HepG2 (cell line): ENCODE data around the gene CTAG1B. TPM values are rescaled to one million over a fixed set of nuclear protein-coding genes. Genes with fewer than 3 reads are reported as not detected.

Experiments
- ATAC-seq: fragments of 200-7000 bp; cut with Tn5 transposase; 3 replicates; pipeline ENCODE4 v1.9.1; 2020; ENCODE audit warnings: mild to moderate bottlenecking, moderate library complexity
- BruUV-seq: library from RNA; stranded (reverse); fragments of 400-500 nt; replicated peaks from 2 replicates; lab custom pipeline; 2021; lab: Mats Ljungman, UMichigan
- CTCF ChIA-PET: fragments of 300-600 bp; formaldehyde crosslinking; extraction: SDS; loops from one replicate; lab custom pipeline; 2021; ENCODE audit warnings: low total read pairs, inconsistent platforms, low intra/inter-chr PET ratio; lab: Yijun Ruan, JAX
- POLR2A ChIA-PET: fragments of 350-600 bp; sonication (Branson Sonifier 250); formaldehyde crosslinking; loops from one replicate; lab custom pipeline; 2020; ENCODE audit warnings: antibody characterized with exemption, inconsistent platforms; lab: Yijun Ruan, JAX
- DNase-seq: peaks from one replicate; pipeline ENCODE4 v3.0.0-alpha.2; 2015; ENCODE audit warnings: low spot score
- FAIRE-seq: peaks from 3 replicates; lab custom pipeline; 2011; peaks lifted over from hg19 to GRCh38; lab: Jason Lieb, UNC
- H2AFZ ChIP-seq: one replicate; pipeline ENCODE4 v1.6.1; 2011; ENCODE audit warnings: low read length, inconsistent platforms
- H3K27ac ChIP-seq: fragments of 300-600 bp; 3 replicates; pipeline ENCODE4 v1.8.0; 2011; ENCODE audit warnings: mixed run types, mild to moderate bottlenecking, mixed read lengths, low read length, inconsistent platforms; ENCODE audit not compliant: insufficient read depth; ENCODE audit errors: extremely low read length
- H3K27me3 ChIP-seq, 2 experiments: fragments of 200-600 bp in 1 of 2; 2 replicates in 1 of 2; 3 replicates in 1 of 2; pipeline versions ENCODE4 v1.6.0 to v1.8.0; 2011; ENCODE audit warnings: low read length in 2 of 2, mild to moderate bottlenecking in 2 of 2, moderate library complexity in 2 of 2, inconsistent platforms in 1 of 2; ENCODE audit not compliant: insufficient read depth in 2 of 2, control insufficient read depth in 1 of 2
- H3K36me3 ChIP-seq, 2 experiments: fragments of 200-600 bp in 1 of 2; replicated peaks in 1 of 2; 2 replicates in 1 of 2; 3 replicates in 1 of 2; pipeline versions ENCODE4 v1.5.1 to v1.8.0; 2011; ENCODE audit warnings: low read length in 2 of 2, inconsistent platforms in 1 of 2; ENCODE audit not compliant: insufficient read depth in 2 of 2, control insufficient read depth in 1 of 2
- H3K4me1 ChIP-seq: 2 replicates; pipeline ENCODE4 v1.5.1; 2012; ENCODE audit warnings: low read length, inconsistent platforms; ENCODE audit not compliant: insufficient read depth
- H3K4me2 ChIP-seq: 2 replicates; pipeline ENCODE4 v1.6.0; 2011; ENCODE audit warnings: low read depth, low read length, inconsistent platforms
- H3K4me3 ChIP-seq, 3 experiments: fragments of 200-600 bp in 1 of 3; sonication (generic), shearing (Covaris generic) in 1 of 3; replicated peaks in 1 of 3; 2 replicates each; pipeline ENCODE4 v1.5.1; 2011 to 2016; ENCODE audit warnings: low read length in 3 of 3, inconsistent platforms in 2 of 3, low read depth in 2 of 3, mild to moderate bottlenecking in 2 of 3, control low read depth in 1 of 3, mixed read lengths in 1 of 3; ENCODE audit not compliant: insufficient read depth in 1 of 3
- H3K79me2 ChIP-seq: one replicate; pipeline ENCODE4 v1.6.1; 2011; ENCODE audit warnings: low read length, inconsistent platforms; ENCODE audit not compliant: insufficient read depth
- H3K9ac ChIP-seq: 2 replicates; pipeline ENCODE4 v1.6.0; 2011; ENCODE audit warnings: mild to moderate bottlenecking, low read depth, low read length, inconsistent platforms; ENCODE audit not compliant: insufficient read depth
- H3K9me3 ChIP-seq: 2 replicates; pipeline ENCODE4 v1.5.1; 2012; ENCODE audit warnings: mild to moderate bottlenecking, low read length
- H4K20me1 ChIP-seq: 2 replicates; pipeline ENCODE4 v1.6.0; 2011; ENCODE audit warnings: inconsistent platforms, mild to moderate bottlenecking, low read length, moderate library complexity; ENCODE audit not compliant: insufficient read depth
- ATF2 ChIP-seq: sonication (generic); formaldehyde crosslinking; IDR thresholded peaks from 2 replicates; pipeline ENCODE4 v1.4.0; 2020; ENCODE audit warnings: missing genetic modification reagents
- ATF7 ChIP-seq, 2 experiments: fragments of 450-650 bp in 1 of 2; sonication (generic) in 1 of 2; formaldehyde crosslinking in 1 of 2; IDR thresholded peaks; 2 replicates each; pipeline versions ENCODE4 v1.4.0 to v1.6.1; 2016 to 2020; ENCODE audit warnings: antibody characterized with exemption in 1 of 2, mild to moderate bottlenecking in 1 of 2, missing genetic modification reagents in 1 of 2
- ATF7-NPFF ChIP-seq: sonication (generic); formaldehyde crosslinking; IDR thresholded peaks from 2 replicates; pipeline ENCODE4 v1.8.1; 2023; ENCODE audit warnings: mild to moderate bottlenecking, low read depth, missing genetic modification reagents, moderate library complexity
- DZIP1 ChIP-seq: sonication (generic); formaldehyde crosslinking; IDR thresholded peaks from 2 replicates; pipeline ENCODE4 v1.5.0; 2020; ENCODE audit warnings: mild to moderate bottlenecking, missing genetic modification reagents
- EED ChIP-seq: sonication (generic); formaldehyde crosslinking; IDR thresholded peaks from 2 replicates; pipeline ENCODE4 v1.5.0; 2020; ENCODE audit warnings: mild to moderate bottlenecking, missing genetic modification reagents
- FOXK1 ChIP-seq: sonication (generic); formaldehyde crosslinking; IDR thresholded peaks from 2 replicates; pipeline ENCODE4 v1.4.0; 2020; ENCODE audit warnings: low read depth, missing genetic modification reagents, borderline replicate concordance
- KLF6 ChIP-seq: IDR thresholded peaks from 2 replicates; pipeline ENCODE4 v1.8.0; 2016; ENCODE audit warnings: missing biosample characterization, missing genetic modification reagents
- SIN3A ChIP-seq: IDR thresholded peaks from 2 replicates; pipeline ENCODE4 v1.6.1; 2011; ENCODE audit warnings: low read depth, mild to moderate bottlenecking, control low read depth, low read length, borderline replicate concordance
- TGIF2 ChIP-seq: IDR thresholded peaks from 2 replicates; pipeline ENCODE4 v1.6.1; 2016; ENCODE audit warnings: control low read depth, missing compliant biosample characterization
- ZKSCAN8 ChIP-seq: IDR thresholded peaks from 2 replicates; pipeline ENCODE4 v1.6.1; 2016; ENCODE audit warnings: borderline replicate concordance, missing genetic modification reagents, missing compliant biosample characterization
- ZNF296 ChIP-seq: sonication (generic); formaldehyde crosslinking; conservative IDR thresholded peaks from 2 replicates; pipeline ENCODE4 v1.5.0; 2020; ENCODE audit warnings: mild to moderate bottlenecking, missing genetic modification reagents
- ZNF530 ChIP-seq: sonication (generic); formaldehyde crosslinking; IDR thresholded peaks from 2 replicates; pipeline ENCODE4 v1.5.0; 2020; ENCODE audit warnings: low read depth, mild to moderate bottlenecking, missing genetic modification reagents
- ZNF572 ChIP-seq: sonication (generic); formaldehyde crosslinking; IDR thresholded peaks from 2 replicates; pipeline ENCODE4 v1.5.1; 2020; ENCODE audit warnings: mild to moderate bottlenecking, missing genetic modification reagents
- ZNF740 ChIP-seq: sonication (generic); formaldehyde crosslinking; IDR thresholded peaks from 2 replicates; pipeline ENCODE4 v1.4.0; 2020; ENCODE audit warnings: missing genetic modification reagents
- ZNF841 ChIP-seq: sonication (generic); formaldehyde crosslinking; IDR thresholded peaks from 2 replicates; pipeline ENCODE4 v1.8.1; 2023; ENCODE audit warnings: missing genetic modification reagents, borderline replicate concordance
- WGBS: methylation state at CpG from one replicate; pipeline ENCODE4 v1.1.6; 2017; ENCODE audit warnings: low lambda C conversion rate; 5-methylcytosine and 5-hydroxymethylcytosine counted together
- in situ Hi-C: cut with HindIII; loops from 2 replicates; pipeline ENCODE4 v1.10.0; 2017; ENCODE audit warnings: low pct_unique_long_range_greater_than_20kb; ENCODE audit not compliant: extremely low pct_ligation_motif_present
- intact Hi-C: fragments of 100-400 bp; cut with micrococcal nuclease; formaldehyde crosslinking; loops from one replicate; pipeline ENCODE4 v1.10.0; 2022; ENCODE audit not compliant: unreplicated experiment
- polyA plus RNA-seq, 8 experiments: library from polyadenylated mRNA; depleted of rRNA in 3 of 8; stranded (reverse) in 7 of 8; unstranded in 1 of 8; fragments of >200 nt; fragmentation: Illumina TruSeq in 4 of 8; extraction: Trizol in 4 of 8; gene quantifications; 2 replicates each; pipeline versions ENCODE4 v1.2.1 to v1.2.3, GENCODE V29; 2011 to 2016; ENCODE audit warnings: low read depth in 4 of 8, missing spikeins in 1 of 8, mixed read lengths in 1 of 8; ENCODE audit not compliant: insufficient read depth in 1 of 8
- total RNA-seq, 5 experiments: library from RNA; depleted of rRNA; stranded (reverse); fragments of >200 nt; fragmentation: Illumina TruSeq; extraction: Trizol; gene quantifications; 2 replicates each; pipeline ENCODE4 v1.2.3, GENCODE V29; 2016; ENCODE audit warnings: low read depth in 1 of 5
- TF ChIP-seq, protein P1 (sequence below): sonication (generic); formaldehyde crosslinking; conservative IDR thresholded peaks from 2 replicates; pipeline ENCODE4 v1.8.1; 2023; ENCODE audit warnings: missing genetic modification reagents
- TF ChIP-seq, protein P2 (sequence below): sonication (generic); formaldehyde crosslinking; IDR thresholded peaks from 2 replicates; pipeline ENCODE4 v1.8.1; 2023; ENCODE audit warnings: mild to moderate bottlenecking, missing genetic modification reagents

CTAG1B gene
- total and polyA plus RNA-seq, 2 of the 13 experiments (the other 11 are each of a cell fraction or from before 2014, with no cell fraction given): not detected

GRCh38 chrX:154660541-154660940 lies 41.5 kb upstream of the CTAG1B start (continued):
- TF ChIP-seq ATF2 (CRISPR knock-in tag) (no peak), ZKSCAN8 (CRISPR knock-in tag) (no peak), KLF6 (CRISPR knock-in tag) (no peak)

DNA sequence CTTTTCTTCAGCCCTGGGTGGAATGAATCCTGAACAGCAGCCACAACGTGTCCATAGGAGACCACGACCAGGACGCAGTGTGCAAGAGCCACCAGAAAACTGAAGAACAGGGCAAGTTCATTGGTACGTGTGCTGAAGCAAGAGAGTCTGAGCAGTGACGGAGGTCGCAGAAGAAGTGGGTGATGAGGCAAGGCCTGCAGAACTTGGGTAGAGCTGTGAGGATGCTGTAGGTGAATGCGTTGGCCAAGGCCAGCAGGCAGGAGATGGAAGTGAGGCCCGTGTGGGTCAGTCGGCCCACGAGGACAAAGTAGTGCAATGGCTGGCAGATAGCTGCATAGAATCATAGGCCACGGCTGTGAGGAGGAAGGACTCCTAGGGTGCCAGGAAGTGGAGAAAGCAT lies 39.9 kb upstream of the CTAG1B start:
- DNase-seq (no peak), FAIRE-seq (no peak), ATAC-seq (no peak)
- H3K4me1 ChIP-seq: no peaks in the 10 kb centered on the region
- no peaks in the 10 kb centered on the region; a peak in 1 of 5 replicates for H3K27me3 ChIP-seq
- intact Hi-C loops: no loop called here
- no peaks in the 10 kb centered on the region for H3K79me2 ChIP-seq
- ChIA-PET POLR2A (no interaction called here), CTCF (no interaction called here)
- no peaks in the 10 kb centered on the region for H3K9me3 ChIP-seq
- H3K9ac ChIP-seq: no peak overlapping the region
- no peak overlapping the region for H3K4me3 ChIP-seq
- in situ Hi-C loops: no loop called here
- BruUV-seq: no TSS peak
- no peak overlapping the region for H2AFZ ChIP-seq
- no peak overlapping the region for H3K27ac ChIP-seq
- no peak overlapping the region for H3K4me2 ChIP-seq
- 9% methylated on average over 9 of the region's 11 CpGs for WGBS
- no peaks in the 10 kb centered on the region for H4K20me1 ChIP-seq
- no peaks in the 10 kb centered on the region for H3K36me3 ChIP-seq
- TF ChIP-seq TGIF2 (CRISPR knock-in tag) (no peak), ZNF572 (CRISPR knock-in tag) (no peak), ATF7-NPFF (no peak), FOXK1 (CRISPR knock-in tag) (no peak), DZIP1 (CRISPR knock-in tag) (no peak), ZNF530 (no peak), ZNF841 (CRISPR knock-in tag) (no peak), ZNF296 (no peak), SIN3A (no peak), ZNF740 (CRISPR knock-in tag) (no peak), ATF7 (IDR thresholded peaks at IDR 0.05) (no peak), ATF7 (CRISPR knock-in tag; IDR thresholded peaks at IDR 0.05) (no peak), EED (CRISPR knock-in tag) (no peak)
- TF ChIP-seq, protein P1, sequence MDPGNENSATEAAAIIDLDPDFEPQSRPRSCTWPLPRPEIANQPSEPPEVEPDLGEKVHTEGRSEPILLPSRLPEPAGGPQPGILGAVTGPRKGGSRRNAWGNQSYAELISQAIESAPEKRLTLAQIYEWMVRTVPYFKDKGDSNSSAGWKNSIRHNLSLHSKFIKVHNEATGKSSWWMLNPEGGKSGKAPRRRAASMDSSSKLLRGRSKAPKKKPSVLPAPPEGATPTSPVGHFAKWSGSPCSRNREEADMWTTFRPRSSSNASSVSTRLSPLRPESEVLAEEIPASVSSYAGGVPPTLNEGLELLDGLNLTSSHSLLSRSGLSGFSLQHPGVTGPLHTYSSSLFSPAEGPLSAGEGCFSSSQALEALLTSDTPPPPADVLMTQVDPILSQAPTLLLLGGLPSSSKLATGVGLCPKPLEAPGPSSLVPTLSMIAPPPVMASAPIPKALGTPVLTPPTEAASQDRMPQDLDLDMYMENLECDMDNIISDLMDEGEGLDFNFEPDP (CRISPR knock-in tag): no peak
- TF ChIP-seq, protein P2, sequence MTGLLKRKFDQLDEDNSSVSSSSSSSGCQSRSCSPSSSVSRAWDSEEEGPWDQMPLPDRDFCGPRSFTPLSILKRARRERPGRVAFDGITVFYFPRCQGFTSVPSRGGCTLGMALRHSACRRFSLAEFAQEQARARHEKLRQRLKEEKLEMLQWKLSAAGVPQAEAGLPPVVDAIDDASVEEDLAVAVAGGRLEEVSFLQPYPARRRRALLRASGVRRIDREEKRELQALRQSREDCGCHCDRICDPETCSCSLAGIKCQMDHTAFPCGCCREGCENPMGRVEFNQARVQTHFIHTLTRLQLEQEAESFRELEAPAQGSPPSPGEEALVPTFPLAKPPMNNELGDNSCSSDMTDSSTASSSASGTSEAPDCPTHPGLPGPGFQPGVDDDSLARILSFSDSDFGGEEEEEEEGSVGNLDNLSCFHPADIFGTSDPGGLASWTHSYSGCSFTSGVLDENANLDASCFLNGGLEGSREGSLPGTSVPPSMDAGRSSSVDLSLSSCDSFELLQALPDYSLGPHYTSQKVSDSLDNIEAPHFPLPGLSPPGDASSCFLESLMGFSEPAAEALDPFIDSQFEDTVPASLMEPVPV (CRISPR knock-in tag): no peak
